Right lung (tissue), 5 donors: ENCODE results near the gene CTSG. TPM values are rescaled to one million over a fixed set of nuclear protein-coding genes. Genes with fewer than 3 reads are reported as not detected.
"Not testable (repeated sequence)": the region's sequence is repeated elsewhere in the genome, so short reads cannot be mapped to it uniquely, and the experiment has no call there.

ENCODE experiments used
- DNase-seq, 2 donors: peaks; one replicate each; pipeline ENCODE4 v3.0.0-alpha.2; 2013
- polyA plus RNA-seq, 5 donors: library from polyadenylated mRNA; unstranded; fragments of 120-200 nt; gene quantifications; one replicate each; pipeline versions ENCODE4 v1.2.1 to v1.2.3, GENCODE V29; 2013; ENCODE audit warnings: inconsistent platforms in 1 of 5, low replicate concordance in 1 of 5; ENCODE audit not compliant: insufficient read length in 5 of 5, insufficient read depth in 1 of 5

CTSG gene
- polyA plus RNA-seq, 5 donors = 0.66 to 2.1 (median 1.4) TPM

GRCh38 chr14:24549064-24549463, 27.0 kb downstream of the CTSG start:
- not testable (repeated sequence) for DNase-seq

DNA sequence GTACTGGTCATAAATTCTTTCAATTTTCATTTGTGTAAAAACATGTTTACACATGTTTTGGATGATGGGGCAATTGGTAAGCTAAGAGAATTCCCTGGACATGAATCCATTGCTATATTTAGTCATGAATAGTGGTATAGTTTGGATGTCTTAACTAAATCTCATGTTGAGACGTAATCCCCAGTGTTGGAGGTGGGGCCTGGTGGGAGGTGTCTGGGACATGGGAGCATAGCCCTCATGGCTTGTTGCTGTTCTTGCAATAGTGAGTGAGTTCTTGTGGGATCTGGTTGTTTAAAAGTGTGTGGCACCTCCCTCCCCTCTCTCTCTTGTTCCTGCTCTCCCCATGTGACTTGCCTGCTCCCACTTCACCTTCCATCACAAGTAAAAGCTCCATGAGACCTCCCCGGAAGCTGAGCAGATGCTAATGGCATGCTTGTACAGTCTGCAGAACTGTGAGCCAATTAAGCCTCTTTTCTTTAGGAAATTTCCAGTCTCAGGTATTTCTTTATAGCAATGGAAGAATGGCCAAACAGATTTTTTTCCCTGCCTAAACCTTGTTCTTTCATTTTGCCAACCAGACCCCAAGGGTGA, 33.6 kb downstream of the CTSG start:
- no peak for DNase-seq

GRCh38 chr14:24535737-24536136, 40.3 kb downstream of the CTSG start:
- DNase-seq = no peak

DNA sequence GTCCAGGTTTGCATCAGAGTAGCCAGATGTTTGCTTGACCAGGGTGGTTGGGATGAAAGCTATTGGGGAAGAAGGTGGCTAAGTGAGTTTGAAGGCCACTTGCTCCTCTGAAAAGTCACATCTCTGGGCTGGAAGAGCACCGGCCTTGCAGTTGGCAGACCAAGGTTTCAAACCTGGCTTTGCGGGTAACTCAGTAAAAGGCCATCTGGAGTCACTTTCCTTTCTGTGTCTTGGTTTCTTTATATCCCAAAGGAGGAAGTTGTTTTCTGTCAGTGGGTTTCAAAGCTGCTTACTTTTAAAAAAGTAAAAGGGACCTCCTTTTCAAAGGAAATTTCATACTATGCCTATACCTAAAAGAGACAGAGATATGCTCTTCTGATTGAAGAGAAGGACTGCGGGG, 41.8 kb downstream of the CTSG start:
- no peak for DNase-seq

DNA sequence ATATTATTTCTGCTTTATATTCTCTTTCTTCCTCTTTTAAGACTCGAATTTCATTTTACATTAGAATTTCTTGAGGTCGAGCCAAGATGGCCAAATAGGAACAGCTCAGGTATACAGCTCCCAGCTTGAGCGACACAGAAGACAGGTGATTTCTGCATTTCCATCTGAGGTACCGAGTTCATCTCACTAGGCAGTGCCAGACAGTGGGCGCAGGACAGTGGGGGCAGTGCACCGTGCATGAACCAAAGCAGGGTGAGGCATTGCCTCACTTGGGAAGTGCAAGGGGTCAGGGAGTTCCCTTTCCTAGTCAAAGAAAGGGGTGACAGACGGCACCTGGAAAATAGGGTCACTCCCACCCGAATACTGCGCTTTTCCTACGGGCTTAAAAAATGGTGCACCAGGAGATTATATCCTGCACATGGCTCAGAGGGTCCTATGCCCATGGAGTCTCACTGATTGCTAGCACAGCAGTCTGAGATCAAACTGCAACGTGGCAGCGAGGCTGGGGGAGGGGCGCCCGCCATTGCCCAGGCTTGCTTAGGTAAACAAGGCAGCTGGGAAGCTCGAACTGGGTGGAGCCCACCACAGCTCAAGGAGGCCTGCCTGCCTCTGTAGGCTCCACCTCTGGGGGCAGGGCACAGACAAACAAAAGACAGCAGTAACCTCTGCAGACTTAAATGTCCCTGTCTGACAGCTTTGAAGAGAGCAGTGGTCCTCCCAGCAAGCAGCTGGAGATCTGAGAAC, 50.0 kb downstream of the CTSG start:
- not testable (repeated sequence) for DNase-seq

Other genes with a start within 250 kb of the CTSG start
- 10 to 100 TPM; 26.9 to 37.3 (median 33.8) TPM for gene ADCY4, start 241.2 kb downstream of the CTSG start, polyA plus RNA-seq
- gene RIPK3, start 236.3 kb downstream of the CTSG start, polyA plus RNA-seq = 1 to 10 TPM; 2.1 to 3.6 (median 2.8) TPM
- gene NFATC4, start 208.1 kb downstream of the CTSG start, polyA plus RNA-seq = 100 to 1,000 TPM in 1 of 5 donors, 10 to 100 TPM in 4; 64.5 to 102 (median 88.3) TPM
- gene NYNRIN, start 177.2 kb downstream of the CTSG start, polyA plus RNA-seq = 100 to 1,000 TPM in 2 of 5 donors, 10 to 100 TPM in 3; 78.3 to 109 (median 88.7) TPM
- gene CBLN3, start 146.6 kb downstream of the CTSG start, polyA plus RNA-seq = 1 to 10 TPM; 2.6 to 4.0 (median 3.6) TPM
- gene KHNYN, start 146.3 kb downstream of the CTSG start, polyA plus RNA-seq = 10 to 100 TPM; 41.3 to 53.1 (median 50.2) TPM
- 10 to 100 TPM; 37.5 to 61.9 (median 48.8) TPM for gene SDR39U1, start 133.5 kb downstream of the CTSG start, polyA plus RNA-seq
- gene CMA1, start 68.0 kb downstream of the CTSG start, polyA plus RNA-seq = under 1 TPM in 2 of 5 donors, not detected in 3; 0.26 to 0.49 TPM
- 1 to 10 TPM in 2 of 5 donors, under 1 TPM in 2, not detected in 1; 0.41 to 1.5 (median 0.99) TPM for gene GZMH, start 33.4 kb upstream of the CTSG start, polyA plus RNA-seq
- gene GZMB, start 57.9 kb upstream of the CTSG start, polyA plus RNA-seq = 1 to 10 TPM in 3 of 5 donors, under 1 TPM in 2; 0.70 to 2.2 (median 1.1) TPM